NT2/D1 (cell line): ENCODE data around the gene TRAPPC8.

Experiments used
- SUZ12 ChIP-seq: IDR thresholded peaks from 2 replicates; pipeline ENCODE4 v1.6.1; 2011; ENCODE audit not compliant: insufficient read length, insufficient read depth; ENCODE audit errors: extremely low read depth
- YY1 ChIP-seq: IDR thresholded peaks from 2 replicates; pipeline ENCODE4 v1.6.1; 2011; ENCODE audit not compliant: insufficient read length, insufficient read depth
- ZNF274 ChIP-seq: IDR thresholded peaks from 2 replicates; pipeline ENCODE4 v1.6.1; 2011; ENCODE audit warnings: mild to moderate bottlenecking, low read depth, low read length

- no peak for TF ChIP-seq YY1
- TF ChIP-seq SUZ12 = no peak
- no peak for TF ChIP-seq ZNF274
Observed at GRCh38 chr18:31977270-31977872, 34.4 kb upstream of the TRAPPC8 start.
